Endothelial cell of umbilical vein (primary cell): Measurements from ENCODE around the gene PHLPP1. TPM values are rescaled to one million over a fixed set of nuclear protein-coding genes. Genes with fewer than 3 reads are reported as not detected.

Experiments used
- BruUV-seq: library from RNA; stranded (reverse); fragments of 400-500 nt; replicated peaks from 2 replicates; lab custom pipeline; 2021; lab: Mats Ljungman, UMichigan
- CTCF ChIA-PET: fragments of 300-600, 350-600 bp; sonication (Branson Sonifier 250); formaldehyde crosslinking; loops from one replicate; lab custom pipeline; 2021; ENCODE audit warnings: antibody characterized with exemption, inconsistent platforms; lab: Charles Lee
- POLR2A ChIA-PET: fragments of 300-600, 350-600 bp; sonication (Branson Sonifier 250); formaldehyde crosslinking; loops from one replicate; lab custom pipeline; 2021; ENCODE audit warnings: antibody characterized with exemption, inconsistent platforms; lab: Charles Lee
- DNase-seq: peaks from one replicate; pipeline ENCODE4 v3.0.0-alpha.2; 2011; ENCODE audit warnings: low read depth, low spot score
- FAIRE-seq: peaks from 2 replicates; lab custom pipeline; 2011; peaks lifted over from hg19 to GRCh38; lab: Jason Lieb, UNC
- H2AFZ ChIP-seq: 2 replicates; pipeline ENCODE4 v1.6.0; 2012; ENCODE audit warnings: low read depth, low read length, control low read depth, inconsistent platforms
- H3K27ac ChIP-seq: 2 replicates; pipeline ENCODE4 v1.5.1; 2011; ENCODE audit warnings: low read depth, mild to moderate bottlenecking, control low read depth, low read length, moderate library complexity; ENCODE audit not compliant: insufficient read depth
- H3K27me3 ChIP-seq, 2 experiments: 2 replicates each; pipeline versions ENCODE4 v1.6.0 to v1.6.1; 2011; ENCODE audit warnings: low read length in 2 of 2, mixed read lengths in 1 of 2; ENCODE audit not compliant: control insufficient read depth in 2 of 2, insufficient read depth in 2 of 2
- H3K36me3 ChIP-seq, 2 experiments: 2 replicates in 1 of 2; 3 replicates in 1 of 2; pipeline ENCODE4 v1.5.1; 2011; ENCODE audit warnings: low read length in 2 of 2, mild to moderate bottlenecking in 1 of 2, moderate library complexity in 1 of 2; ENCODE audit not compliant: control insufficient read depth in 2 of 2, insufficient read depth in 2 of 2; ENCODE audit errors: extremely low read depth in 1 of 2
- H3K4me1 ChIP-seq: 3 replicates; pipeline ENCODE4 v1.5.1; 2011; ENCODE audit warnings: mild to moderate bottlenecking, low read length; ENCODE audit not compliant: control insufficient read depth, insufficient read depth; ENCODE audit errors: extremely low read depth
- H3K4me2 ChIP-seq: 2 replicates; pipeline ENCODE4 v1.6.1; 2011; ENCODE audit warnings: low read length, control low read depth, mixed read lengths; ENCODE audit not compliant: insufficient read depth
- H3K4me3 ChIP-seq, 3 experiments: fragments of 200-600 bp in 1 of 3; sonication (generic), shearing (Covaris generic) in 1 of 3; replicated peaks in 1 of 3; 2 replicates each; pipeline ENCODE4 v1.5.1; 2011 to 2016; ENCODE audit warnings: control low read depth in 3 of 3, low read length in 3 of 3, mild to moderate bottlenecking in 2 of 3, inconsistent platforms in 1 of 3, low read depth in 1 of 3, moderate library complexity in 1 of 3; ENCODE audit not compliant: insufficient read depth in 1 of 3
- H3K79me2 ChIP-seq: 2 replicates; pipeline ENCODE4 v1.6.0; 2012; ENCODE audit warnings: low read length, inconsistent platforms; ENCODE audit not compliant: control insufficient read depth, insufficient read depth
- H3K9ac ChIP-seq: replicated peaks from 2 replicates; pipeline ENCODE3; 2011; ENCODE audit warnings: low read length, control low read depth; ENCODE audit not compliant: insufficient read depth; ENCODE audit errors: extremely low read depth
- H3K9me1 ChIP-seq: replicated peaks from 3 replicates; pipeline ENCODE4 v1.6.0; 2011; ENCODE audit warnings: mild to moderate bottlenecking, low read length; ENCODE audit not compliant: control insufficient read depth, insufficient read depth; ENCODE audit errors: extremely low read depth
- H3K9me3 ChIP-seq: replicated peaks from 2 replicates; pipeline ENCODE4 v1.5.1; 2012; ENCODE audit warnings: low read length, inconsistent platforms; ENCODE audit not compliant: control insufficient read depth, insufficient read depth
- H4K20me1 ChIP-seq: replicated peaks from 2 replicates; pipeline ENCODE3; 2011; ENCODE audit warnings: mild to moderate bottlenecking, low read length; ENCODE audit not compliant: control insufficient read depth, insufficient read depth; ENCODE audit errors: extremely low read depth
- EZH2 ChIP-seq: IDR thresholded peaks from 2 replicates; pipeline ENCODE4 v1.6.1; 2012; ENCODE audit warnings: borderline replicate concordance, low read depth, mild to moderate bottlenecking, moderate library complexity, low read length, inconsistent platforms; ENCODE audit not compliant: severe bottlenecking
- GATA2 ChIP-seq: IDR thresholded peaks from 2 replicates; pipeline ENCODE4 v1.7.0; 2011; ENCODE audit warnings: low read depth, mild to moderate bottlenecking, moderate library complexity, mixed read lengths, low read length; ENCODE audit not compliant: insufficient read length, insufficient read depth
- MYC ChIP-seq: IDR thresholded peaks from one replicate; pipeline ENCODE4 v1.6.1; 2011; ENCODE audit warnings: mild to moderate bottlenecking, low read depth, low read length
- dilution Hi-C: fragments of 300-500 bp; cut with MboI; formaldehyde crosslinking; loops from one replicate; pipeline ENCODE4 v1.15.0; 2019; ENCODE audit warnings: low sequenced_read_pairs; ENCODE audit not compliant: extremely low pct_ligation_motif_present
- intact Hi-C: fragments of 100-400 bp; cut with micrococcal nuclease; formaldehyde crosslinking; loops from one replicate; pipeline ENCODE4 v1.10.0; 2022
- polyA plus RNA-seq, 4 experiments: library from polyadenylated mRNA; depleted of rRNA in 3 of 4; stranded (reverse) in 3 of 4; unstranded in 1 of 4; fragments of >200 nt; gene quantifications; 2 replicates each; pipeline versions ENCODE4 v1.2.1 to v1.2.3, GENCODE V29; 2011 to 2012; ENCODE audit warnings: missing spikeins in 1 of 4
- total RNA-seq: library from RNA; stranded (reverse); gene quantifications from 2 replicates; pipeline ENCODE4 v1.2.3, GENCODE V29; 2021
- TF ChIP-seq, protein P1 (sequence below), 2 donors: IDR thresholded peaks; 1 replicate in 1 of 2; 2 replicates in 1 of 2; pipeline ENCODE4 v1.5.1; 2011; ENCODE audit warnings: low read length in 2 of 2, mild to moderate bottlenecking in 2 of 2, moderate library complexity in 2 of 2, control low read depth in 1 of 2, inconsistent platforms in 1 of 2, low read depth in 1 of 2; ENCODE audit not compliant: insufficient read depth in 1 of 2; ENCODE audit errors: extremely low read depth in 1 of 2

The PHLPP1 gene
- total and polyA plus RNA-seq, 2 donors (not counting 3 experiments of a cell fraction or from before 2014, with no cell fraction given), result 4.0 to 10.8 TPM

DNA sequence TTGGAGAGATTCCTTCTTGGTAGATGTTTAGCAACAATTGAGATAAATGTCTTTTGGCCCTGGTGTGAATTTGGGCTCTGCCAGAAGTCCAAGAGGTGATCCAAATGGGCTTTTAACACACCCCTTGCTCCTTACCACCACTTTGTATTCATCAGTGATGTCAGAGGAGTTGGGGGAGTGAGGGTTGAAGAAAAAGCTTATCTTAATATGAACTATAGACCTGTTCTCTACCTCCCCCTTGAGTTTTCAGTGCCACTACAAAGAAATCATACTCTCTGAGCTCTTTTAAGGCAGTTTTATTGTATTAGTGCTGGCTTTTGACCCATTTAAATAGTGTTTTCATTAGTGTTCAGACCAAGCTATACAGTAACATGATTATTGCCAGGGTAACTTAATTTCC is 229.1 kb downstream of the PHLPP1 start:
- no peaks in the 10 kb centered on the region for H3K9me3 ChIP-seq
- H4K20me1 ChIP-seq, result no peaks in the 10 kb centered on the region
- TF ChIP-seq MYC, result no peak
- H3K27me3 ChIP-seq, result no peaks in the 10 kb centered on the region
- intact Hi-C loops (no loop called here), dilution Hi-C loops (no loop called here)
- DNase-seq (peak; percentile 38), FAIRE-seq (no peak)
- H3K4me2 ChIP-seq, result no peak overlapping the region
- H3K9ac ChIP-seq, result no peak overlapping the region
- H3K4me1 ChIP-seq, result peaks cover 6% of the 10 kb centered on the region
- BruUV-seq, result no TSS peak
- H3K27ac ChIP-seq, result no peak overlapping the region
- no peaks in the 10 kb centered on the region for H3K79me2 ChIP-seq
- H3K4me3 ChIP-seq, result no peak overlapping the region
- no peak overlapping the region for H2AFZ ChIP-seq
- CTCF ChIA-PET, result interaction anchor here (0.6 to 1.6 kb wide), 18 partner anchors 9 to 356 kb away, joined by 3 to 19 read pairs (median 4); partner anchors contain the start of gene PHLPP1
- no peaks in the 10 kb centered on the region for H3K9me1 ChIP-seq
- H3K36me3 ChIP-seq, result no peaks in the 10 kb centered on the region
- POLR2A ChIA-PET, result no interaction called here

- dilution Hi-C loops (no loop called here), intact Hi-C loops (no loop called here)
- ChIA-PET CTCF (interaction anchor here (1.4 to 2.4 kb wide), 3 partner anchors 9 to 231 kb away, joined by 3 to 14 read pairs (median 7); no protein-coding TSS in a partner anchor), POLR2A (no interaction called here)
- no peak overlapping the region for H3K4me3 ChIP-seq
- no peaks in the 10 kb centered on the region for H3K27me3 ChIP-seq
- H3K9me1 ChIP-seq, result no peaks in the 10 kb centered on the region
- FAIRE-seq (no peak), DNase-seq (no peak)
- H3K9ac ChIP-seq, result no peak overlapping the region
- H4K20me1 ChIP-seq, result no peaks in the 10 kb centered on the region
- H2AFZ ChIP-seq, result no peak overlapping the region
- H3K9me3 ChIP-seq, result no peaks in the 10 kb centered on the region
- BruUV-seq, result no TSS peak
- no peaks in the 10 kb centered on the region for H3K79me2 ChIP-seq
- TF ChIP-seq EZH2, result no peak
- no peak for TF ChIP-seq MYC
- TF ChIP-seq, protein P1, sequence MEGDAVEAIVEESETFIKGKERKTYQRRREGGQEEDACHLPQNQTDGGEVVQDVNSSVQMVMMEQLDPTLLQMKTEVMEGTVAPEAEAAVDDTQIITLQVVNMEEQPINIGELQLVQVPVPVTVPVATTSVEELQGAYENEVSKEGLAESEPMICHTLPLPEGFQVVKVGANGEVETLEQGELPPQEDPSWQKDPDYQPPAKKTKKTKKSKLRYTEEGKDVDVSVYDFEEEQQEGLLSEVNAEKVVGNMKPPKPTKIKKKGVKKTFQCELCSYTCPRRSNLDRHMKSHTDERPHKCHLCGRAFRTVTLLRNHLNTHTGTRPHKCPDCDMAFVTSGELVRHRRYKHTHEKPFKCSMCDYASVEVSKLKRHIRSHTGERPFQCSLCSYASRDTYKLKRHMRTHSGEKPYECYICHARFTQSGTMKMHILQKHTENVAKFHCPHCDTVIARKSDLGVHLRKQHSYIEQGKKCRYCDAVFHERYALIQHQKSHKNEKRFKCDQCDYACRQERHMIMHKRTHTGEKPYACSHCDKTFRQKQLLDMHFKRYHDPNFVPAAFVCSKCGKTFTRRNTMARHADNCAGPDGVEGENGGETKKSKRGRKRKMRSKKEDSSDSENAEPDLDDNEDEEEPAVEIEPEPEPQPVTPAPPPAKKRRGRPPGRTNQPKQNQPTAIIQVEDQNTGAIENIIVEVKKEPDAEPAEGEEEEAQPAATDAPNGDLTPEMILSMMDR (IDR thresholded peaks at IDR 0.05; ENCODE audit: extremely low read depth in 1 of 2, insufficient read depth in 1 of 2, low read depth in 1 of 2, low read length in 2 of 2), result no peak
- TF ChIP-seq GATA2, result no peak
- no peaks in the 10 kb centered on the region for H3K36me3 ChIP-seq
- no peak overlapping the region for H3K27ac ChIP-seq
- peaks cover 4% of the 10 kb centered on the region for H3K4me1 ChIP-seq
- H3K4me2 ChIP-seq, result no peak overlapping the region
Observed at GRCh38 chr18:62948788-62949187, 233.4 kb downstream of the PHLPP1 start.
